CD4-positive, alpha-beta T cell treated with Interleukin-17A for 4 hours (primary cell): ENCODE data around the gene SEMA5A.

ENCODE experiments used
- DNase-seq: peaks from one replicate; pipeline ENCODE4 v3.0.0-alpha.2; 2020; ENCODE audit warnings: mixed read lengths

SEMA5A gene, protein sequence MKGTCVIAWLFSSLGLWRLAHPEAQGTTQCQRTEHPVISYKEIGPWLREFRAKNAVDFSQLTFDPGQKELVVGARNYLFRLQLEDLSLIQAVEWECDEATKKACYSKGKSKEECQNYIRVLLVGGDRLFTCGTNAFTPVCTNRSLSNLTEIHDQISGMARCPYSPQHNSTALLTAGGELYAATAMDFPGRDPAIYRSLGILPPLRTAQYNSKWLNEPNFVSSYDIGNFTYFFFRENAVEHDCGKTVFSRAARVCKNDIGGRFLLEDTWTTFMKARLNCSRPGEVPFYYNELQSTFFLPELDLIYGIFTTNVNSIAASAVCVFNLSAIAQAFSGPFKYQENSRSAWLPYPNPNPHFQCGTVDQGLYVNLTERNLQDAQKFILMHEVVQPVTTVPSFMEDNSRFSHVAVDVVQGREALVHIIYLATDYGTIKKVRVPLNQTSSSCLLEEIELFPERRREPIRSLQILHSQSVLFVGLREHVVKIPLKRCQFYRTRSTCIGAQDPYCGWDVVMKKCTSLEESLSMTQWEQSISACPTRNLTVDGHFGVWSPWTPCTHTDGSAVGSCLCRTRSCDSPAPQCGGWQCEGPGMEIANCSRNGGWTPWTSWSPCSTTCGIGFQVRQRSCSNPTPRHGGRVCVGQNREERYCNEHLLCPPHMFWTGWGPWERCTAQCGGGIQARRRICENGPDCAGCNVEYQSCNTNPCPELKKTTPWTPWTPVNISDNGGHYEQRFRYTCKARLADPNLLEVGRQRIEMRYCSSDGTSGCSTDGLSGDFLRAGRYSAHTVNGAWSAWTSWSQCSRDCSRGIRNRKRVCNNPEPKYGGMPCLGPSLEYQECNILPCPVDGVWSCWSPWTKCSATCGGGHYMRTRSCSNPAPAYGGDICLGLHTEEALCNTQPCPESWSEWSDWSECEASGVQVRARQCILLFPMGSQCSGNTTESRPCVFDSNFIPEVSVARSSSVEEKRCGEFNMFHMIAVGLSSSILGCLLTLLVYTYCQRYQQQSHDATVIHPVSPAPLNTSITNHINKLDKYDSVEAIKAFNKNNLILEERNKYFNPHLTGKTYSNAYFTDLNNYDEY

DNA sequence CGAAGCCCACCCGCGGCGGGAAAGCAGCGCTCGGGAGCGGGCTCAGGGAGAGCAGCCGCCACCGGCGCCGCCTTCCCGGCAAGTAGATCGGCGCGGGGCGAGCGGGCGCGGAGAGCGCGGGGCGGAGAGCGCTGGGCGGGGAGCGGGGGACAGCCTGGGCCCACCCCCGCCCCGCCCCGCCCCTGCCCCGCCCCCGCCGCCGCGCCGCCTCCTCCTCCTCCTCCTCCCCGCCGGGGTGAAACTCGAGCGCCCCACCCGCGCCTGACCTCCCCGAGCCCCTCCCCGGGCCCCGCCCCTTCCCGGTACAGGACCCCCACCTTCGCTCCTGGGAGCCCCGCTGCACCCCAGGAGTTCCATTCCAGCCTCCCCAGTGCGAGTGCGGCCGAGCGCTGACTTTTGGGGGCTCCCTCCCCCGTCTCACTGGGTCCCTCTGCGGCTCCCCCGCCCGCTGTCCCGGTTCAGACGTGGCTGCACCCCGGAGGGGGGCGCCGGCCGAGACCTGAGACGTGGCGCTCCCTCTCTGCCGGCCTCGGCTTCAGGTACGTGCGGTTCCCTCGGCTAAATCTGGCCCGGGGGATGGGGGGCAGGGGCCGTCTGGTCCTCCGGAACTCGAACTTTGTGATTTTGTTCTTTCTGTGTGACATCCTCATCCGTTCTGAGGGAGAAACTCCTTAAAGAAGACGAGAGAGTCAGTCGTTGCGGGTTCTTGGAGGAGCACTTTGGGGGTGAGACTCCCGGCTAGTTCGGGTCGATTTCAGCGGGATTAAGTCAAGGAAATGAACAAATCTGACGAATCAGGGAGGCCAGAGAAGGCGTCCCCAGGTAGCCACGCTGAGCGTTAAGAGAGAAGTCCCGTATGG is at the start of gene SEMA5A:
Gene SEMA5A, minus strand, starts transcription at position 84 of the 860 bp plus-strand sequence. CDS start 166,129 bp downstream, outside the sequence.
- DNase-seq = peak; percentile 50

- no peak for DNase-seq
These were observed 49.0 kb upstream of the SEMA5A start for GRCh38 chr5:9594913-9595312.

DNA sequence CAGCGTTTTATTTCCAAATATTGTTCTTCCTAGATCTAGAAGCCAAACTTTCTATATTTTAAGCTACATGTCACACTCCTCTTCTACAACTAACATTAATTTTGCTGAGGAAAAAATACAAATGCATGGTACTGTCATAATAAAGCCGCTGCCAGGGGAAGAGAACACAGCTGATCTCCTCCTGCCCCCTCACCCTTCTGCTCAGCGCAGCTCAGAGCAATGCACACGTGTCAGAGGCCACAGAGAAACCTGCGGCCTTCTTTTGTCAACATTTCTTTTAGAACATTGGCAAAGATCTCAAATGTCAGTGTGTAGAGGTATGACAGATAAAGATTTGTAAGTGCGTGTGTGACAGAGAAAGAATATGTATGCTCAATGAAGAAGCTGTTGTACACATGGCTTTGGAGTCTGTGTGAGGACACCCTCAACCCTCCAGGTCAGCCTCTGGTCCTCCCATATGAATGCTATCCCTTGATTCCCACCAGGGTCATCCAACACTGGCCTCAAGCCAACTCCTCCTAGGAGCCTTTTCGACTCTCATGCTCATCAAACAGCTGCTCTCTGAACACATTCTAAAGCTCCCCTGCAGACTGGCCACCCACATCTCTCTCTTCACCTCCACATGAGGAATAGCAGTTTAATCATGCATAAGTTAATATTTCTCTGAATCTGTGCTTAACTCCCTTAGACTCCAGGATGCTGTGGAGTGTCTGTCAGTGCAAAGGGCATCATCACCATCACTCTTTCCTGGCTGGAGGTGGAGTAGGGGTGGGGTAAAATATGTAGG is 43.4 kb upstream of the SEMA5A start:
- no peak for DNase-seq

GRCh38 chr5:9588254-9588653 is 42.4 kb upstream of the SEMA5A start:
- no peak for DNase-seq

DNA sequence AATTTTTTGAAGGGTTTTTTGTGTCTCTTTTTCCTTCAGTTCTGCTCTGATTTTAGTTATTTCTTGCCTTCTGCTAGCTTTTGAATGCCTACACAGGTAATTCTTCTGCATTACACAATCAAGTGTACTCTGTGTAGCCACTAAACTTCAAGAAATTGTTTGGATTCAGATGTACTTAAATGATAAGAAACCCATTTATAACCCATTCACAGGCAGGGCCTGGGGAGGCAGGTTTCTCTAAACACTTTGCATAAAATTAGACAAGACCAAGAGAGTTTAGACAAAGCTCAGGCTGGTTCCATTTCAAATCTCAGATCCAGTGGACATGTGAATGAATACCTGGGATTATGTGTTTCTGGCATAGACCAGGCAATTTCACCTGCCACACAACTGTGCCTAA is 41.3 kb upstream of the SEMA5A start:
- DNase-seq = no peak

DNA sequence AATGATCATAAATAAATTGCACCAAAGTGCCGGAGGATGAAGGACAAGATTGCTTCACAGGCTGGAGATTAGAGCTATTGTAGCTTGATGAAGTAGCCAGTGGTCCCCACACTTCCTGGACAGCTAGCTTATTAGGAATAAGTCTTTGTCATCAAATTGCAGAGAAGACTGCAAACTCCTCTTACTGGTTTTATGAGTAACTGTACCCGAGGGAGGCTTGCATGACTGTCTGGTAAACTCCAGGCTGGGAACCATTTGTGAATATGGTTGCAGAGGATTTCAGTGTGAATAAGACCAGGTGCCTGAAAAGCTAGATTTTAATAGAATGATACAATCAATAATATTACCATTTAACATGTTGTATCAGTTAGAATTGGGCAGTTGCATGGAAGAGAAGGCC is 36.5 kb upstream of the SEMA5A start:
- no peak for DNase-seq

DNA sequence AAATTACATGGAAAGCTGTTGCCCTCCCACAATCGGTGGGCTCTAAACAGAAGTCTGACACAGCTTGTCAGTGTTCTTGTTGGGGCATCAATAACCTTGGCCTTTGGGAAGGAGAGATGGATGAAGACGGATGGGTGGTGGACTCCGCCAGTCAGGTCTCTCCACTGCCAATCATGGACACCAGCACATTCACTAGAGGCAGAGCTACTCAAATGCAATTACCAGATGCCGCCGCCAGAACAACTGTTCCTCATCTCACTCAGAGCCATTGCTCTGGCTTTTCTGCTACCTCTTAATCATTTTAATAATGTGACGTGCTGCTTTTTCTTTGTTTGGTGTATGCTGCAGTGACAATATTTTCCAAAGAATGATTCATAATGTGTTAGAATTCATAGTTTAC is 27.9 kb upstream of the SEMA5A start:
- no peak for DNase-seq

DNA sequence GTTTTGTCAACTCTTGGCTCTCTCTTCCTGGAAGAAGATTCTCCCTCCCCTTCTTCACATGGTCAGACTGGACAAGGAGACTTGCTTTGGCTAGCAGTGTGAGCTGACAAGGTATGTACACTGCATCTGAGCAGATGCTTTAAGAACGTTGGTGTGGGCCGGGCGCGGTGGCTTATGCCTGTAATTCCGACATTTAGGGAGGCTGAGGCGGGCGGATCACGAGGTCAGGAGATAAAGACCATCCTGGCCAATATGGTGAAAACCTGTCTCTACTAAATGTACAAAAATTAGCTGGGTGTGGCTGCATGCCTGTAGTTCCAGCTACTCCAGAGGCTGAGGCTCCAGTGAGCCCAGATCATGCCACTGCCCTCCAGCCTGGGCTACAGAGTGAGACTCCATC is 26.4 kb upstream of the SEMA5A start:
- no peak for DNase-seq

- no peak for DNase-seq
These were observed 25.0 kb upstream of the SEMA5A start for GRCh38 chr5:9570876-9571275.

- no peak for DNase-seq
These were observed 21.2 kb upstream of the SEMA5A start for GRCh38 chr5:9567039-9567438.

- DNase-seq = no peak
These were observed 18.9 kb upstream of the SEMA5A start for GRCh38 chr5:9564752-9565151.

- DNase-seq = no peak
These were observed 16.3 kb upstream of the SEMA5A start for GRCh38 chr5:9562141-9562540.

- no peak for DNase-seq
These were observed 14.1 kb upstream of the SEMA5A start for GRCh38 chr5:9559965-9560364.

- DNase-seq = no peak
These were observed 12.6 kb upstream of the SEMA5A start for GRCh38 chr5:9558319-9558965.

- no peak for DNase-seq
These were observed 11.8 kb upstream of the SEMA5A start for GRCh38 chr5:9557696-9558095.

- no peak for DNase-seq
These were observed 10.1 kb upstream of the SEMA5A start for GRCh38 chr5:9555961-9556360.

GRCh38 chr5:9554122-9554521 is 8.2 kb upstream of the SEMA5A start:
- no peak for DNase-seq

- no peak for DNase-seq
These were observed 7.7 kb upstream of the SEMA5A start for GRCh38 chr5:9553561-9553960.

GRCh38 chr5:9551567-9552537 is 6.0 kb upstream of the SEMA5A start:
- no peak for DNase-seq

GRCh38 chr5:9549941-9550340 is 4.1 kb upstream of the SEMA5A start:
- no peak for DNase-seq
